Neural crest cell (in vitro differentiated cells): Measurements from ENCODE around the gene TNFAIP8L1. TPM values are rescaled to one million over a fixed set of nuclear protein-coding genes. Genes with fewer than 3 reads are reported as not detected.
A peak's percentile ranks its signal among the peaks of the same experiment; 100 is the strongest.

Experiments
- DNase-seq: peaks from one replicate; pipeline ENCODE4 v3.0.0; 2021; ENCODE audit warnings: low read depth, mixed read lengths, low spot score
- H3K27ac Mint-ChIP-seq: one replicate; pipeline ENCODE4 v1.8.0; 2021; ENCODE audit warnings: mild to moderate bottlenecking, mixed read lengths; ENCODE audit not compliant: unreplicated experiment
- H3K27me3 Mint-ChIP-seq: 2 replicates; pipeline ENCODE4 v1.8.0; 2021; ENCODE audit warnings: low read depth, mild to moderate bottlenecking, mixed read lengths
- H3K36me3 Mint-ChIP-seq: 2 replicates; pipeline ENCODE4 v1.8.0; 2021; ENCODE audit warnings: low read depth, mild to moderate bottlenecking, mixed read lengths
- H3K4me1 Mint-ChIP-seq: 2 replicates; pipeline ENCODE4 v1.8.0; 2021; ENCODE audit warnings: mixed read lengths
- H3K4me3 Mint-ChIP-seq: one replicate; pipeline ENCODE4 v1.8.0; 2021; ENCODE audit warnings: mild to moderate bottlenecking, mixed read lengths
- H3K9me3 Mint-ChIP-seq: 2 replicates; pipeline ENCODE4 v1.8.0; 2021; ENCODE audit warnings: mixed read lengths
- total RNA-seq: library from RNA; stranded (reverse); gene quantifications from 2 replicates; pipeline ENCODE4 v1.2.1, GENCODE V29; 2021
- TF ChIP-seq, protein P1 (sequence below): fragments of 200-600 bp; sonication (generic); conservative IDR thresholded peaks from 2 replicates; pipeline ENCODE4 v1.5.0; 2021; ENCODE audit warnings: antibody characterized with exemption, mild to moderate bottlenecking

The TNFAIP8L1 gene
- total RNA-seq, 1 donor from 2014 or later = 8.0 TPM

GRCh38 chr19:4636761-4637160, 2.6 kb upstream of the TNFAIP8L1 start:
- no peaks in the 10 kb centered on the region for H3K36me3 Mint-ChIP-seq
- peaks cover 14% of the 10 kb centered on the region for H3K4me1 Mint-ChIP-seq
- TF ChIP-seq, protein P1, sequence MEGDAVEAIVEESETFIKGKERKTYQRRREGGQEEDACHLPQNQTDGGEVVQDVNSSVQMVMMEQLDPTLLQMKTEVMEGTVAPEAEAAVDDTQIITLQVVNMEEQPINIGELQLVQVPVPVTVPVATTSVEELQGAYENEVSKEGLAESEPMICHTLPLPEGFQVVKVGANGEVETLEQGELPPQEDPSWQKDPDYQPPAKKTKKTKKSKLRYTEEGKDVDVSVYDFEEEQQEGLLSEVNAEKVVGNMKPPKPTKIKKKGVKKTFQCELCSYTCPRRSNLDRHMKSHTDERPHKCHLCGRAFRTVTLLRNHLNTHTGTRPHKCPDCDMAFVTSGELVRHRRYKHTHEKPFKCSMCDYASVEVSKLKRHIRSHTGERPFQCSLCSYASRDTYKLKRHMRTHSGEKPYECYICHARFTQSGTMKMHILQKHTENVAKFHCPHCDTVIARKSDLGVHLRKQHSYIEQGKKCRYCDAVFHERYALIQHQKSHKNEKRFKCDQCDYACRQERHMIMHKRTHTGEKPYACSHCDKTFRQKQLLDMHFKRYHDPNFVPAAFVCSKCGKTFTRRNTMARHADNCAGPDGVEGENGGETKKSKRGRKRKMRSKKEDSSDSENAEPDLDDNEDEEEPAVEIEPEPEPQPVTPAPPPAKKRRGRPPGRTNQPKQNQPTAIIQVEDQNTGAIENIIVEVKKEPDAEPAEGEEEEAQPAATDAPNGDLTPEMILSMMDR = no peak
- peak overlapping the region; percentile 78 for H3K4me3 Mint-ChIP-seq
- no peaks in the 10 kb centered on the region for H3K9me3 Mint-ChIP-seq
- DNase-seq = no peak
- peaks cover 4% of the 10 kb centered on the region for H3K27me3 Mint-ChIP-seq
- no peak overlapping the region for H3K27ac Mint-ChIP-seq

DNA sequence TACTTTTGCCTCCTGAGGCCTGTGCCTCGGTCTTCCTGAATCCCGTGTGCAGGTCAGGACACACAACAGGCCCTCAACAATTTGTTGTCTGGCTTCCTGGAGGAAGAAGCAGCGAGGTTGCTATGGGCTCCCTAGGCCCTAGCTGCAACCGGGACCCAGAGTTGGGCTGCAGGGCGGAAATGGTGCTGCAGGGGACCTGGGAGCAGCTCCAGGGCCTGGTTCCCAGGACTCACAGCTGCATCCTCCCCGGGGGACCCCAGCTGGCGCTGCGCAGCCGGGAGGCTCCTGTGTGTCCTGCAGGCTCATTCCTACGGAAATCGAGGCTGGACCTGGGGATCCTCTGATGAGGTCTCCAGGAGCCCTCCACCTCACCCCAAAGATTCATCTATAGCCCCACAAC, 999 bp upstream of the TNFAIP8L1 start:
- Mint-ChIP-seq H3K27me3 (peaks cover 4% of the 10 kb centered on the region), H3K4me1 (peaks cover 10% of the 10 kb centered on the region), H3K9me3 (no peaks in the 10 kb centered on the region), H3K4me3 (no peak overlapping the region), H3K36me3 (no peaks in the 10 kb centered on the region), H3K27ac (no peak overlapping the region)
- TF ChIP-seq, protein P1 = no peak
- no peak for DNase-seq

- Mint-ChIP-seq H3K4me3 (peak overlapping the region; percentile 89), H3K36me3 (no peaks in the 10 kb centered on the region), H3K4me1 (peaks cover 8% of the 10 kb centered on the region), H3K27ac (no peak overlapping the region), H3K9me3 (no peaks in the 10 kb centered on the region), H3K27me3 (peaks cover 4% of the 10 kb centered on the region)
- TF ChIP-seq, protein P1 = no peak
- no peak for DNase-seq
Observed at GRCh38 chr19:4639531-4640246, 373 bp downstream of the TNFAIP8L1 start.

GRCh38 chr19:4640247-4641000, 1.1 kb downstream of the TNFAIP8L1 start:
- no peak for DNase-seq
- H3K4me3 Mint-ChIP-seq = peak overlapping the region; percentile 56
- H3K36me3 Mint-ChIP-seq = no peaks in the 10 kb centered on the region
- no peak overlapping the region for H3K27ac Mint-ChIP-seq
- peaks cover 4% of the 10 kb centered on the region for H3K27me3 Mint-ChIP-seq
- H3K9me3 Mint-ChIP-seq = no peaks in the 10 kb centered on the region
- H3K4me1 Mint-ChIP-seq = peaks cover 8% of the 10 kb centered on the region
- TF ChIP-seq, protein P1 = no peak

GRCh38 chr19:4641132-4641531, 1.8 kb downstream of the TNFAIP8L1 start:
- DNase-seq = no peak
- Mint-ChIP-seq H3K4me1 (peaks cover 8% of the 10 kb centered on the region), H3K9me3 (no peaks in the 10 kb centered on the region), H3K27me3 (peaks cover 4% of the 10 kb centered on the region), H3K27ac (no peak overlapping the region), H3K36me3 (no peaks in the 10 kb centered on the region), H3K4me3 (no peak overlapping the region)
- TF ChIP-seq, protein P1 = no peak
